HEK293T (cell line): ENCODE results near the gene ABCA9.

Experiments
- FOXK2 ChIP-seq: fragments of 450-650 bp; IDR thresholded peaks from 2 replicates; pipeline ENCODE4 v1.6.1; 2016; ENCODE audit warnings: mild to moderate bottlenecking
- PKNOX1 ChIP-seq: fragments of 450-650 bp; IDR thresholded peaks from 2 replicates; pipeline ENCODE4 v1.6.1; 2016
- SP1 ChIP-seq: fragments of 450-650 bp; IDR thresholded peaks from 2 replicates; pipeline ENCODE4 v1.6.1; 2017

GRCh38 chr17:68972119-68972704 is 88.5 kb downstream of the ABCA9 start:
- TF ChIP-seq SP1 (no peak), FOXK2 (no peak), PKNOX1 (no peak)
